Measurements from ENCODE around the gene WRAP53.

GRCh38 chr17:7686222-7687071 is 1.8 kb upstream of the WRAP53 start:
- TF ChIP-seq, protein P1, sequence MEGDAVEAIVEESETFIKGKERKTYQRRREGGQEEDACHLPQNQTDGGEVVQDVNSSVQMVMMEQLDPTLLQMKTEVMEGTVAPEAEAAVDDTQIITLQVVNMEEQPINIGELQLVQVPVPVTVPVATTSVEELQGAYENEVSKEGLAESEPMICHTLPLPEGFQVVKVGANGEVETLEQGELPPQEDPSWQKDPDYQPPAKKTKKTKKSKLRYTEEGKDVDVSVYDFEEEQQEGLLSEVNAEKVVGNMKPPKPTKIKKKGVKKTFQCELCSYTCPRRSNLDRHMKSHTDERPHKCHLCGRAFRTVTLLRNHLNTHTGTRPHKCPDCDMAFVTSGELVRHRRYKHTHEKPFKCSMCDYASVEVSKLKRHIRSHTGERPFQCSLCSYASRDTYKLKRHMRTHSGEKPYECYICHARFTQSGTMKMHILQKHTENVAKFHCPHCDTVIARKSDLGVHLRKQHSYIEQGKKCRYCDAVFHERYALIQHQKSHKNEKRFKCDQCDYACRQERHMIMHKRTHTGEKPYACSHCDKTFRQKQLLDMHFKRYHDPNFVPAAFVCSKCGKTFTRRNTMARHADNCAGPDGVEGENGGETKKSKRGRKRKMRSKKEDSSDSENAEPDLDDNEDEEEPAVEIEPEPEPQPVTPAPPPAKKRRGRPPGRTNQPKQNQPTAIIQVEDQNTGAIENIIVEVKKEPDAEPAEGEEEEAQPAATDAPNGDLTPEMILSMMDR (conservative IDR thresholded peaks at IDR 0.05 in 1 of 2, IDR thresholded peaks at IDR 0.05 in 1 of 2; ENCODE audit: extremely low read depth in 1 of 2, insufficient read depth in 1 of 2, low read depth in 1 of 2, low read length in 2 of 2), result no peak
- TF ChIP-seq EZH2 (IDR thresholded peaks at IDR 0.05; ENCODE audit: borderline replicate concordance, low read length), result no peak

Measured in mammary epithelial cell (primary cell).